CD4-positive, alpha-beta T cell treated with Interferon gamma for 1 hour (primary cell): ENCODE measurements around the gene TCF21.
A peak's percentile ranks its signal among the peaks of the same experiment; 100 is the strongest.
"Not testable (repeated sequence)": the region's sequence is repeated elsewhere in the genome, so short reads cannot be mapped to it uniquely, and the experiment has no call there.

Experiments used
- DNase-seq: peaks from one replicate; pipeline ENCODE4 v3.0.0-alpha.2; 2020

Gene TCF21

DNA sequence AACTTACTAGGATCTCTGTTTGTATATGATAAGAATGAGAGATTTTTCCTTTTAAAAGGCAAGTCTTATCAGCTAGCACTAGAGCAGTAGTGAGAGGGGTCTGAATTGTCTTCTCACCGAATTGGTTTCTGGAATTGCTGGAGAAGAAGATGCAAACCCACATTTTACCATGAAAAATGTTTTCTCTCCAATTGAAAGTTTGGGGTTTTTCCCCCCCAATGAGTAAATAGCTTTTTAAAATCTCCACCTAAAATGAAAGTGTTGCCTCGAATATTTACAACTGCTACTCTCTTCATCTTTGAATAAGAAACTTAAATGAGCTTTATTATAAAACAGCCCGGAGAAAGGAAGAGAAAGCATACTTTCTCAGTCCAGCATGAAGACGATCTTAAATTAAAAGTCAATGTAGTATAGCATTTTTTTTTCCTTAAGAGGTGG, 1.8 kb downstream of the TCF21 start:
- DNase-seq: no peak

DNA sequence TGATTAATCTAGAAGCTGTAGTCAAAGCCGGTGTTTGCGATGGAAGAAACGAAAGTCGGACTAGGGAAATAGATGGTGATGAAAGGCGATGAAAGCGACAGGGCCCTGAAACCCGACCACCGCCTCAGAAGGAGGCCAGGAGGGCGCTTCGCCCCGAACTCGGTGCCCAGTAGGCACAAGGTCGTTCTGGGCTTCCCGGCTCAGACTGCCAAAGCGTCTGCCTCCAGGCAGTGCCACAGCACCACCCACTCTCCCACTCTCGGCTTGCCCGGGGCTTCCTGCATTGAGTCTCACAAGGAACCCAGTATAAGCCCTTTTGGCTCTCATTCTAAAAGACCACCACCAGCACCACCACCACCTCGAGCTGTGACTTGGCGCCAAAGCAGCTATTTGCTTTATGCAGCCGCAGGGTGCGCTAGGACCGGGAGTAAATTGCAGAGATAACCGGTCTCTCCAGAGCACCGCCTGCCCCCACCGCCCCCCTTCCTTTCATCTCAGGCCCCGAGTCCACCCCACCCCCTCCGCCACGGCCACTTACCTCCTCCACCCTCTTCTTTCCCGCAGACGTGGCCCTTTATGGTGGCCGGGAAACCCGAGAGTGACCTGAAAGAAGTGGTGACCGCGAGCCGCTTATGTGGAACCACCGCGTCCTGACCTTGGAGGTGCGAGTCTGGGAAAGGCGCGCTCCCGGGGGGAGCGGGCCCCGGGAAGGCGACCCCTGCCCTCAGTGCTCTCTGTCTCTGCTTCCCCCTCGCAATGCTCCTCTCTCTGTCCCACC, 2.4 kb downstream of the TCF21 start:
- no peak for DNase-seq

DNA sequence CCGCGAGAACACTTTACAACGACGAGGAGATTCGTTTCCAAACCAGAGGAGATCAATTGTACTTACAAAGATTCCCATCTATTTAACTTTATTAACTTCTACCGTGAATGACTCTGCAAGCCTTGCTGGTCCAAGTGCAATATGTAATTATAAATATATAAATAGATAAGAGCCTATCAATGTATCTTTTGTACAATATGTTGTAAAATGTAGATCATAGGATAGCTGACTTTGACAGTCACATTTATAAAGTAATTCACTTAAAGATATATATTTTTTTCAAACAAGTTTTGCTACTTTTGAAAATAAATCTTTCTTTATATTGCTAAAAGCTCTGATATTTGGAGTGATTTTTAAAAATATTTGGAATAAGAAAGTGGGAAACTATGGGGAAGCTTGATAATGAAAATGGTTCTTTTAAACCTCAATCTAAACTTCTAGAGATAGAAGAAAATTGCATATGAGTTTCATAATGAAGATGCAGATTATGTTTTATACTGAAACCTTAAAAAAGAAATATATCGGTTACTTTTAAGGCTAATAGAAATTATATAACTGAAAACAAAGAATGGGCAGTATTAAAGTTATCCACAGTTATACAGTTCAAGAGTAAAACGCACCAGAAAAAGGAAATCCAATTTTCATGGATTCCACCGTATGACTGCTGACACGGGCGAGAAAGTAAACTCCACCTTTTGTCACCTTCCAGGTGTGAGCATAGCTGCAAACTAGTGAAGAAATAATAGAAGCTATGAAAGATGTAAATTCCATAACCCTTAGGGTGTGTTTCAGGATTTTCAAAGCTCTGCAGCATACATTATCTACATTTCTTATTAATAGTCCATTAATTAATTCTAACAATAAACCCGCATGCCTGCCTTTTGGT, 3.3 kb downstream of the TCF21 start:
- no peak for DNase-seq

DNA sequence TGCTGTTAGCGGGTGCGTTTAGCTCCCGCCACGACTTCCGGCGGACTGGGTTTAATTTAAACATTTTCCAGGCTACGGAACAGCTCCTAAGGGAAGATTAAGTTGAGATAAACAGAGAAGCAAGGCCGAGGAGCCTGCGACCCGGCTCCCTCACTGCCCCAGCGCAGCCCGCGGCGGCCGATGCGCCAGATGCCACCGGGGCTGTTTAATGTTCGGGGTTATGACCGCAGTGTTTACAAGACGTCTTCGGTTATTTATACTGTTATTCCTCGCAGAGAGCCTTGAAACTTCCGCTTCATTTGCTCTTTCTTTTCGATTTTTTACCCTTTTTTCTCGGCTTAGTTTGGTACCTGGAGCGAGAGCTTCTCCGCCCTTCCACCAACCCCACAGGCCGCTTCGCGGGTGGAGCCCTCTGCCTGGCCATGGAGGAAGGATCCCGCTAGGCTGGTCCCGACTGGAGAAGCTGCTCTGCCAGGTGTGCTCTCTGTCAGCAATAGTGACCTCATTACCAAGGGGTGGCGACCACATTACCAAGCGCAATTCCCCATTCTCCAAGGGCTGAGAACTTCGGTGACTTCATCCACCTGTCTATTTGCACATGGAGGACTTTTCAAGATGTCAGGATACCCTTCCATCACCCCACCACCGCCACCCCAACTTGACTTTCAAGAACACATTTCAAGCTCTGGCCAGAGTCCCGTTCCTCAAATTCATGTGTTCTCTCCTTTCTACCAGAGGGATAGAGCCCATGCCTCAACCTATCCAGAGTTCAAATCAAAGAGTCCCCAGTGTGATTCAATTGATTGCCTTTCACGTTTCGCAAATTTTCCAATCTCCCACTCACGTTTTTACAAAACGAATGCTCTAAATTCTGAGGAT, 4.1 kb downstream of the TCF21 start:
- no peak for DNase-seq

DNA sequence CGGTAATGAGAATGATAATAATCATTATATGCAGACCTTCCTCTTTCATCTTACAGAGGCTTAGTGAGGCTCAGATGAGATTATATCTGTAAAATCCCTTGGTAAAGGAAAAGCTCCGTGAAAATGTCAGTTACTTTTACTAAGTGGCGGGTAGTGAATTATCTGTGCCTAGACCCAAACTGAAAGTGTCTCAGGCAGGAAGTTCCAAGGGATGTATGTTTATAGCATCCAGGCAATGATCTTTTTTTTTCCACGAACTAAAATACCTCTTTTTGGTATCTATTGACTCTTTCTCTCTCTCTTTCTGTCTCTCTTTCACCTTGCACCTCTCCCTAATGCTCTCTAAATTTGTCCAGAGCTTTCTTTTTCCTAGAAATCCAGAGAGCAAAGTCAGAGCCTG, 5.0 kb downstream of the TCF21 start:
- no peak for DNase-seq

DNA sequence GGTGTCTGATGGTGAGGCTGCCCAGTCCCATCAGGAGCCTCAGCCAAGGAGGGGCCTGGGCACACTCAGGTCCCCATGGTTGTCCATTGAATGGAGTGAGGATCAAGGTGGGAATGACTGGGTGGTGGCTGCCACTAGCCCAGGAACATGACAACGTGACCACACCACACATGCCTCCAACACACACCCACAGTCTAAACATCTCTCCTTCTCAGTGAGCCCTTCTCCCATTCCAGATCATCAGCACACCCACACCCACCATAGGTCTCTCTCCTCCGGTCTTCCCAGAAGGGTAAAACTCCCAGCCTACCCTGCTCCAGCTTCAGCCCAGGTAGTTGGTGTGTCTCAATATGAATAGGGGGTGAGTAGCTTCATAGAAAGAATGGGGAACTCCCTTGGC, 5.5 kb downstream of the TCF21 start:
- DNase-seq: no peak

DNA sequence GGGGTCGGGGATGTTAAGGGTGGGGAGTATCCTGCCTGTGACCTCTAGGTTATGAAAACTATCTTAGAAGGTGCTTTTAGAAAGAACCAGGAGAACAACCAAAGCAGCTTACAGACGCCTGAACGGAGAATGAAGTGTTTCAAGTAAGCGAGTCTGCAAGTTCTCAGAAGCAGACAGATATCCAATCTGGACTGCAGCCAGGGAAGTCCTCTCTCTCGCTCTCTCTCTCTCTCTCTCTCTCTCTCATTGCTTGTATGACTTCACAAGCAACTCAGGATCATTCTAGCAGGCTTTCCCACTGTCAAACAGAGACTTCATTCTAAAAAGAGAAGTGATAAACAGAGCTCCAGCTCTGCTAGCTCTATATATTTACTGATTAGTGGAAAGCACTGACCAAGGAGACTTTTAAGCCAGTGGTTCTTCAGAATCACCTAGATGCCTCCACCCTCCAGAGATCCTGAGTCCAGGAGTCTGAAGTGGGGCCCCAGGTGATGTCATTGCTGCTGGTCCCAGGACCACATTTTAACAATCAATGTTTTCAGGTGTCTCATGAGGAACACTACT, 6.0 kb downstream of the TCF21 start:
- no peak for DNase-seq

DNA sequence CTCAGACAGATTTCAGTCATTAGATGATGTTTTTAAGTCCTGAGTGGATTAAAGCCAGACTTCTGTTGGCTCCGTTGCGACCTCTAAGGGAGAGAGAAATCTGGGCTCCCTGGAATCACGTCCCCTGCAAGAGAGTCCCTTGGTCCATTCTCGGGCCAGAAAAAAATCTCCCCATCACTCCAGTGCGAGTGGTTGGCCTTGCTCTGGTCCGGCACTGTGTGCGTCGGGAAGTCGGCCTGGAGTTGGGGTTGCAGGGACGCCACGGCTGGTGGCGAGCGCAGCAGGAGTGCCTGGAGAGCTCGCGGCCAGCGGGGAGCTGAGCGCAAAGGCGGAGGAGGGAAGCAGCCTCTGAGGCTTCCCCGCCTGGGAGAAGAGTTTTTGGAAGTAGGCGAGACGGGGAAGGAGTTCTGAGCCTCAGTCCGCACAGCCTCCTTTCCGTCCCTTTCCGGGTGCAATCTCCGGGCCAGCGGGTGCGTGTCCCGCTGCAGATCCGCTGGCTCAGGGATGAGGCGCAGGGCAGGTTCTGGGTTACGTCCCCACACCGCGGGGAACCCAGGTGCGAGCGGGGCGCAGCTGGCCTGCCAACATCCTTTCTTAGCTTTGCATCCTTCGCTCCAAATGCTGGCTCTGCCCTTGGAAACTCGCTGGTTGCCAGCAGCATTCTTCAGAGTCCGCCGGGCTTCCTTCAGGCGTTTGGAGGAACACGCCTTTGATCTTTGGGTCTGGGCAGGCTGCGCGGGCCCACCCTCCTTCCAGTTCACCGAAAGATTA, 6.8 kb downstream of the TCF21 start:
- no peak for DNase-seq

DNA sequence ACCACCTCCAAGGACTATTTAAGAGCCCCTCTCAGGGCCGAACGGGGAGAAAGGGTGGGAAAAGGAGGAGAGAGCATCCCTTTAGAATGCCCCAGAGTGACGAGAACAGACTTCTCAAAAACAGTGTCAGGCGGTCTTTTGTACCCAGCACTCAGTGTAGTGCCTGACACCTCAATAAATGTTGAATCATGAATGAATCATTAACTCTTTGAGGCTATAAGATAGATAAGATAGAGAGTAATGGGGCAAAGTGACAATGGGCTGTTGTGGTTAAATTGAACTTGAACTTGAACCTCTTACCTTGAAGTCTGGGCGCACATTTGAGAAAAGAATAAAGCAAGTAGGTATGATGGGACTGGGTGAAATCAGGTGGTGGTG, 7.4 kb downstream of the TCF21 start:
- DNase-seq: no peak

DNA sequence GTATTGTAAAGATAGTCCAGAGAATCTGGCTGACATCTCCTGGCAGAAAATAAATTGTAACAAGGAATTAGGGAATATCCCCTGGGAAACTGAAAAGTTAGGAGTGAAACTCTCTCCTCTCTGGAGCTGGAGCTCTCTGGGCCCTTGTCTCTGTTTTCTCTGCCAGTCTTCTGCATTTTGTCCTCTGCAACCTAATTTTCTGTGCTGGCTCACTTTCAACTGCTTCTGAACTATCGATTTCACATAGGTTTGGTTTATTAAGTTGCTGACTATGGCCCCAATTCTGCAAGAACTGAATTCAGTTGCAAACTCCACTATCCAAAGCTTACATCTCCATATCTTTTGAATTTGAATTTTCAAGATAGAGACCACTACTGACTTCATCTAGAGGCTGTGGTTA, 9.3 kb downstream of the TCF21 start:
- DNase-seq: no peak

DNA sequence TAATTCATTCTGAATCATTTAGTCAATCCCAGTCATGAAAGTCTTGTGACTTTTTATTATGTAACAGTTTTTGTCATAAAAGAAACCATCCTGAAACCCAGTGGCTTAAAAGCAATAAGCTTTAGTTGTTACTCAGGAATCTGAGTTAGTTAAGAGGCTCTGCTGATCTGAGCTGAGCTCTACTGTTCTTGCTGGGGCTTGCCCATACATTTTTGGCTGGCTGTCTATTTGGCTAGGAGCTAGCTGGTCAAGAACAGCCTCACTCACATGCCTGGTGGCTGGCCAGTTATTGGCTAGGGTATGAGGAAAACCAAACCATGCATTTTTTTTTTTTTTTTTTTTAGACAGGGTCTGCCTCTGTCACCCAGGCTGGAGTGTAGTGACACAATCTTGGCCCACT, 10.6 kb downstream of the TCF21 start:
- DNase-seq: no peak

DNA sequence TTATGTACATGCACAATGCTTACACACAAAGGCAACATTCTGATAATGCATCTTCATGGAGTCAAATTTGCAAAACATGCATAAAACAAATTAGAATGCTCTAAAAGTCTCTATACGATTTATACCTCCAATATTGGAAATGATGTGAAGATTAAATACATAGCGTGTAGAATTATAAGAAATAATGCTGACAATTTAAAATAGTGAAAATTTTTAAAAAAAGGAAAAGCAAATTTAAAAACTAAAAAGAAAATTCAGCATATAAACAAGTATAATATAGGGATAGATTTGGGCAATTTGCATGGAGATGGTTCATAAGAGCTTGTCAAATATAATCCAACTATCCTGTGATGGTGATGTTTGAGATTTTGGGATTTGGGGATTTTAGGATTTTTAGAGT, 14.9 kb downstream of the TCF21 start:
- DNase-seq: no peak

DNA sequence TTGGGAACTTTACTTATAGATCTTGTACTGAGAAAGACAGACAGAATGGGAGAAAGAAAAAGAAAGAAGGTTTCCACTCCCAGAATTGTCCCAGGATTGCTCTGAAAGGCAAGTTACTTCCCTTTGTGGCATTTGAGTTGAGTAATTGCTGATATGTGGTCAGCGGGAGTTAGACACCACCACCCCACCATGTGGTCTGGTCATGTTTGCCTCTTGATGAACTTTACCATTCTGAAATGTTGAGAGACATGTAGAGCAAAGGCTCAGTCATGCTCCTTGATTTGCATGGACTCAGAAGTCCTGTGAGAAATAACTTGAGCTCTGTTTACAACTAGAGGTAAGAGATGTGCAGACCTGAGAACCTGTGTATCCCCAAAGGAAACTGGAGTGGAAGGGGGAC, 17.1 kb downstream of the TCF21 start:
- DNase-seq: no peak

DNA sequence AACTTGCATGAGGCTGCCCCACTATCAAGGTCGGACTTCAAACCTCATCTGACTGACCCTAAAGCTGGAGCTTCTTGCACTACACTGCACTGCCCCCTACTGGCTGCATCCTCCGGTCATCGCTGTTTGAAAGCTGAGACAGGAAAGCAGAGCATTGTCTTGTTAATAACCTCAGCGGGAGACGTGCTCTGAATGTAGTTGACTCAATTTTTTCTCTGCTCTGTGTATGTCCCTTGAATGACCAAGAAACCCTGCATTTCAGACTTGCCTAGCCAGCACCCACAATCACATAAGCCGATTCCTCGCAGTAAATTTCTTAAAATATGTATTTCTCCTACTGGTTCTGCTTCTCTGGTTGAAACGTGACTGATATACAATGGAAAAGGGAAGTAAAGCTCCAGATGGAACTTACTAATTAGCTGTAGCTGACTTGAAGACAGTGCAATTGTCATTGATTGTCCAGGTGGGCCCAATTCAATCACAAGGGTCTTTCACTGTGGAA, 27.8 kb downstream of the TCF21 start:
- DNase-seq: peak; percentile 48

DNA sequence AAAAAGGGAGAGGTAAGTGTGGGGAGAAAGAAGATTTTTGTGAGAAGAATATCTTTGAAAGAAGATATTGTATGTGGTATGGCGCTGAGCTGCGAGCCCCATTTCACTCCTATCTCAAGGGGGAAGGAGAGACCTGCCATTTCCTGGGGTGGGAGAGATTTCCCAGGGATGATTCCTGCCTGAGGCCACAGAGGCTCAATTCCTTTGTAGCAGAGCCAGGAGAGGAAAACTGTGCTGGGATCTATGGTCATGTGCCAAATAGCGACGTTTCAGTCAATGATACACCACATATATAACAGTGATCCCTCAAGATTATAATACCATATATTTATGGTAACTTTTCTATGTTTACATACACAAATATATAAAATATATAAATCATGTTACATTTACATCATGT, 28.9 kb downstream of the TCF21 start:
- DNase-seq: no peak

DNA sequence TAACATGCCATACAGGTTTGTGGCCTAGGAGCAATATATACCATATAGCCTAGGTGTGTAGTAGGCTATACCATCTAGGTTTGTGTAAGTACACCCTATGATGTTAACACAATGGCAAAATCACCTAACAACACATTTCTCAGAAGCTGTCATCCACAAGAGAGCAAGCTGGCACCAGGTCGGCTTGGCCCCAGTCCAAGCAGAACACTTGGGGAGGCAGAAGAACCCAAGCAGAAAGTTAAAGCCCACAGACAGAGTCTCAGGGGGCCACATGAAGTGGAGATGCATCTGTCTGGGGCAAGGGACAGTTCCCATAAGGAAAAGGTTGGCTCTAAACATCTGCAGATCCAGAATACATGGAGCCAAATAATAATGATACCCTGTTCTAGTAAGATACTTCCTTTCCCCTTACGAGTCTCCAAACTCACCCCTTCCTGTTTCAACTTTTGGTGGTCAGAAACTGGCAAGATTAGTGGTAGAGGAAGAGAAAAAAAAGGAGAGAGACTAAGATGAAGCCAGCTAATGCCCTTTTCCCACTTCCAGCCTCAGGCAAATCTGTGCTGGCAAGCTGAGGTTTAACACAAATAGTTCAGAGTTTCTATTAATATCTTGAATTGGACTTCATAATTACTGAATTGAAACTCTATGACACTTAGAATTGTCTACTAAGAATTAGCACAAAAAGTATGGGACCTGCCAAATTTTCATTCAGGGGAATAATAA, 29.5 kb downstream of the TCF21 start:
- DNase-seq: no peak

DNA sequence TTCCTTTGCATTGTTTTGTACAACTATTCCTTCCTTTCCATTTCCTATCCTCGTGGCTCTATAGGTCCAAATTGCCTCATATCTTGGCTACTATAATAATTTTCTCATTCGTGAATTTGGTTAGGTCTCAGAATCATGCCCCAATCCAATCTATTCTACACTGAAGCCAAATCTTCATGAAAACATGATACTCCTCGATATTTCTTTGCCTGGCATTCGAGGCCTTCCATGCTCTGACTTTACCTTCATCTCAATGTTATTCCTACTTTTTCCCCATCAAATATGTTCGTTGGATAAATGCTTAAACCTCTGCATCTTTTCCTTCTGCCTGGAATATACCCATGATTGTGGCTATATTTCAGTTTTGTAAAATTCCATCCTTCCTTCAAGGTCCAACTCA, 30.4 kb downstream of the TCF21 start:
- no peak for DNase-seq

DNA sequence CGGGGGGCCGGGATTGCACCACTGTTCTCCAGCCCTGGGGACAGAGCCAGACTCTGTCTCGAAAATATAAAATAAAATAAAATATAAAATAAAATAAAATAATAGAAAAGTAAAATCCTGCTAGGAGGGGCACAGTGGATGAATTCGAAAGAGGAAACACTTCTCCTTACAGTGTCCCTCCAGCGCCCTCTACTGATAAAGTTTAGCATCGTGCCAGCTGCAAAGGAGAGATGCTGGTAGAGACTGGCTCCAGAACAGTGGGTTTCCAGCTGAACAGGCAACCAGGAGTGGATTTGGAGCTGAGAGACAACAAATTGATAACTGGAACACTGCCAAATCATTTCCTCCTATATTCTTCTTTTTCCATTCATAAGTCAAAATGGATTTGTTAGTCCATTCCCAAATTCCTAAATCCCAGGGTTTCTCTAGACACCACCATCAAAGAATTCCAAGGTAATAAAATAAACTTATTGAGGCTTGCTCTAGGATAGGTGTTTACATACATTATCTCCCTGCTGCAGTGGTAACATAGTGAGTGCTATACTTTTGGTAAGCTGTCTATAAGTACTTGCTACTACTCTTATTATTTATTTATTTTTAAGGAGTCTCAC, 32.4 kb downstream of the TCF21 start:
- DNase-seq: peak; percentile 58

DNA sequence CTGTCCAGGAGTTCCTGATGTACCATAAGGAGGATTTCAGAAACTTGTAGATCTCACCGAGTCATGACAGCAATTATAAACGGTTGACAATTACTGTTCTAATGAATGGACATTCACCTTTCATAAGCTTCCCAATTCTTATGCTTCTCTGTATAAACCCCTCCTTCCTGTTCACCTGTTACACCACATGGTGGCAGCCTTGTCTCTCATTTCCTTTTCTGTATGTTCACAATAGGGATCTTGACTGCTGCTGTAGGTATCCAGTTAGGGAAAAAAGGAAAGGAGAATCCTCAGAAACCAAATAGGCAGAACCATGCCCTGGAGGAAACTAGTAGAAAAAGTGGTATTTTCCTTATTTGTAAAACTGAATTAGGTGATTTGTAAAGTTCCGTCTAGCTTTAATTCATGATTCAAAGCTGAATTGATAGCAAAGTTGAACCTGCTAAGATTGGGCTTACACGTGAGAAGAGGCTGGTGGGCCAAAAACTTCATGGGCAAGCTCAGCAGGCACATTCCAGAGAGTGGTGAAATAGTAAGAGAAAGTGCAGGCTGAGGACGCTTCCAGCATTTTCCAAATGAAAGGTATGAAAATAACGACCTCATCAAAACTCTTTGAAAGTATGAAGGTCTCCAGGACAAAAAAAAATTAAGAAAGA, 35.2 kb downstream of the TCF21 start:
- peak; percentile 39 for DNase-seq

DNA sequence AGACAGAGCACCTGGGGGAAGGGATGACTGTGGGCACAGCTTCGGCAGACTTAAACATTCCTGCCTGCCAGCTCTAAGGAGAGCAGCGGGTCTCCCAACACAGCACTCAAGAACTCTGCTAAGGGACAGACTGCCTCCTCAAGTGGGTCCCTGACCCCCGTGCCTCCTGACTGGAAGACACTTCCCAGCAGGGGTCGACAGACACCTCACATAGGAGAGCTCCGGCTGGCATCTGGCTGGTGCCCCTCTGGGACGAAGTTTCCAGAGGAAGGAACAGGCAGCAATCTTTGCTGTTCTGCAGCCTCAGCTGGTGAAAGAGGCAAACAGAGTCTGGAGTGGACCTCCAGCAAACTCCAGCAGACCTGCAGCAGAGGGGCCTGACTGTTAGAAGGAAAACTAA, 42.3 kb downstream of the TCF21 start:
- not testable (repeated sequence) for DNase-seq
